OCI-LY7 (cell line): ENCODE data around the gene TMEM106C. TPM values are rescaled to one million over a fixed set of nuclear protein-coding genes. Genes with fewer than 3 reads are reported as not detected.

Experiments
- BruUV-seq: library from RNA; stranded (reverse); fragments of 400-500 nt; replicated peaks from 2 replicates; lab custom pipeline; 2021; lab: Mats Ljungman, UMichigan
- CTCF ChIA-PET: fragments of 300-600 bp; sonication (Branson Sonifier 250); formaldehyde crosslinking; loops from one replicate; lab custom pipeline; 2022; ENCODE audit warnings: antibody characterized with exemption; ENCODE audit not compliant: unreplicated experiment; lab: Charles Lee
- POLR2A ChIA-PET: fragments of 300-600 bp; sonication (Branson Sonifier 250); formaldehyde crosslinking; loops from one replicate; lab custom pipeline; 2022; ENCODE audit warnings: antibody characterized with exemption; lab: Charles Lee
- DNase-seq: peaks from one replicate; pipeline ENCODE4 v3.0.0-alpha.2; 2015; ENCODE audit warnings: low spot score
- H2AFZ ChIP-seq: fragments of 200-600 bp; sonication (generic), shearing (Covaris generic); 2 replicates; pipeline ENCODE4 v1.6.1; 2014; ENCODE audit warnings: mild to moderate bottlenecking, antibody characterized with exemption, low read length, moderate library complexity
- H3K27ac ChIP-seq: fragments of 200-600 bp; sonication (generic); 2 replicates; pipeline ENCODE4 v1.5.1; 2014; ENCODE audit warnings: mixed run types, low read depth, mild to moderate bottlenecking, moderate library complexity, low read length, inconsistent platforms; ENCODE audit not compliant: poor library complexity, severe bottlenecking
- H3K36me3 ChIP-seq: fragments of 200-600 bp; sonication (generic); 2 replicates; pipeline ENCODE4 v1.6.1; 2014; ENCODE audit warnings: mild to moderate bottlenecking, antibody characterized with exemption, low read length, moderate library complexity, mixed read lengths; ENCODE audit not compliant: insufficient read depth
- H3K4me1 ChIP-seq: fragments of 200-600 bp; sonication (generic); 2 replicates; pipeline ENCODE4 v1.5.1; 2014; ENCODE audit warnings: mild to moderate bottlenecking, low read length; ENCODE audit not compliant: insufficient read depth, poor library complexity, severe bottlenecking
- H3K4me2 ChIP-seq: fragments of 200-600 bp; sonication (generic); 2 replicates; pipeline ENCODE4 v1.6.1; 2014; ENCODE audit warnings: mild to moderate bottlenecking, low read length
- H3K4me3 ChIP-seq: fragments of 200-600 bp; sonication (generic); 2 replicates; pipeline ENCODE4 v1.5.1; 2014; ENCODE audit warnings: mild to moderate bottlenecking, low read depth, low read length; ENCODE audit not compliant: poor library complexity, severe bottlenecking
- H3K79me2 ChIP-seq: fragments of 200-600 bp; sonication (generic); 2 replicates; pipeline ENCODE4 v1.6.1; 2016; ENCODE audit warnings: low read depth, mild to moderate bottlenecking, low read length, moderate library complexity, mixed read lengths; ENCODE audit not compliant: insufficient read depth
- H3K9me2 ChIP-seq: fragments of 200-600 bp; sonication (generic); 2 replicates; pipeline ENCODE4 v1.6.1; 2016; ENCODE audit warnings: mild to moderate bottlenecking, low read length, mixed read lengths; ENCODE audit not compliant: insufficient read depth
- H3K9me3 ChIP-seq: fragments of 200-600 bp; sonication (generic); 2 replicates; pipeline ENCODE4 v1.6.1; 2014; ENCODE audit warnings: mild to moderate bottlenecking, mixed run types, low read length, mixed read lengths
- H4K20me1 ChIP-seq: fragments of 200-600 bp; sonication (generic); 2 replicates; pipeline ENCODE4 v1.6.1; 2014; ENCODE audit warnings: mild to moderate bottlenecking, antibody characterized with exemption, low read length, moderate library complexity, mixed read lengths; ENCODE audit not compliant: insufficient read depth
- CTCF ChIP-seq: fragments of 200-600 bp; sonication (generic); conservative IDR thresholded peaks from 2 replicates; pipeline ENCODE4 v1.5.1; 2014; ENCODE audit warnings: mild to moderate bottlenecking, antibody characterized with exemption, low read length, moderate library complexity, mixed read lengths
- EZH2phosphoT487 ChIP-seq: fragments of 200-600 bp; sonication (generic); IDR thresholded peaks from 2 replicates; pipeline ENCODE4 v1.6.1; 2018; ENCODE audit warnings: low read depth, borderline replicate concordance, mild to moderate bottlenecking, mixed run types, antibody characterized with exemption, low read length, moderate library complexity, mixed read lengths
- intact Hi-C: fragments of 100-400 bp; cut with micrococcal nuclease; formaldehyde crosslinking; loops from one replicate; pipeline ENCODE4 v1.10.0; 2022; ENCODE audit not compliant: unreplicated experiment
- total RNA-seq, 2 experiments: library from RNA; depleted of rRNA in 1 of 2; stranded (reverse); fragments of >200 nt in 1 of 2; shearing (Covaris generic) in 1 of 2; gene quantifications; 2 replicates each; pipeline ENCODE4 v1.2.3, GENCODE V29; 2014 to 2022

TMEM106C gene
- total RNA-seq, 2 experiments from 2014 or later = 123 to 182 TPM

GRCh38 chr12:47984331-47984801 is 21.0 kb downstream of the TMEM106C start:
- ChIA-PET POLR2A (no interaction called here), CTCF (no interaction called here)
- H3K4me3 ChIP-seq = no peak overlapping the region
- H3K36me3 ChIP-seq = no peaks in the 10 kb centered on the region
- H3K79me2 ChIP-seq = no peaks in the 10 kb centered on the region
- no peak for DNase-seq
- intact Hi-C loops = no loop called here
- H3K27ac ChIP-seq = no peak overlapping the region
- H3K9me3 ChIP-seq = no peaks in the 10 kb centered on the region
- no peak overlapping the region for H3K4me2 ChIP-seq
- no peaks in the 10 kb centered on the region for H4K20me1 ChIP-seq
- no peaks in the 10 kb centered on the region for H3K9me2 ChIP-seq
- H2AFZ ChIP-seq = no peak overlapping the region
- BruUV-seq = no TSS peak
- TF ChIP-seq EZH2phosphoT487 (no peak), CTCF (no peak)
- H3K4me1 ChIP-seq = peaks cover 4% of the 10 kb centered on the region

GRCh38 chr12:47985596-47986290 is 22.3 kb downstream of the TMEM106C start:
- TF ChIP-seq EZH2phosphoT487 = no peak
- TF ChIP-seq CTCF = no peak
- ChIA-PET CTCF (no interaction called here), POLR2A (interaction anchor here (0.6 to 0.7 kb wide), 2 partner anchors 117 to 154 kb away, joined by 3 to 4 read pairs; no protein-coding TSS in a partner anchor)
- Histone ChIP-seq H4K20me1 (no peaks in the 10 kb centered on the region), H3K4me2 (no peak overlapping the region), H3K9me2 (no peaks in the 10 kb centered on the region), H2AFZ (no peak overlapping the region), H3K9me3 (no peaks in the 10 kb centered on the region), H3K4me3 (no peak overlapping the region), H3K4me1 (peaks cover 17% of the 10 kb centered on the region), H3K36me3 (no peaks in the 10 kb centered on the region), H3K79me2 (no peaks in the 10 kb centered on the region), H3K27ac (no peak overlapping the region)
- BruUV-seq = no TSS peak
- DNase-seq = no peak
- intact Hi-C loops = no loop called here

- TF ChIP-seq CTCF (no peak), EZH2phosphoT487 (no peak)
- Histone ChIP-seq H3K9me2 (no peaks in the 10 kb centered on the region), H3K36me3 (no peaks in the 10 kb centered on the region), H3K9me3 (no peaks in the 10 kb centered on the region), H2AFZ (no peak overlapping the region), H3K79me2 (no peaks in the 10 kb centered on the region), H4K20me1 (no peaks in the 10 kb centered on the region), H3K27ac (no peak overlapping the region), H3K4me2 (no peak overlapping the region), H3K4me1 (peaks cover 23% of the 10 kb centered on the region), H3K4me3 (no peak overlapping the region)
- POLR2A ChIA-PET = interaction anchor here (0.6 to 0.7 kb wide), 3 partner anchors 34 to 191 kb away, joined by 3 to 4 read pairs (median 3); no protein-coding TSS in a partner anchor
- BruUV-seq = no TSS peak
- CTCF ChIA-PET = no interaction called here
- DNase-seq = no peak
- intact Hi-C loops = no loop called here
Observed at GRCh38 chr12:47986291-47986660, 22.9 kb downstream of the TMEM106C start.
